A549 (cell line): Measurements from ENCODE around the gene GALNT14.

ENCODE experiments used
- CBX8 ChIP-seq: fragments of 200-600 bp; sonication (generic); IDR thresholded peaks from 2 replicates; pipeline ENCODE4 v1.6.1; 2016
- CHD2 ChIP-seq: fragments of 150-350 bp; IDR thresholded peaks from 2 replicates; pipeline ENCODE4 v1.6.1; 2014; ENCODE audit warnings: low read length; ENCODE audit not compliant: partially characterized antibody
- CTCF ChIP-seq: fragments of >200 bp; sonication (Bioruptor Twin); formaldehyde crosslinking; IDR thresholded peaks from 3 replicates; pipeline ENCODE4 v1.5.1; 2016
- HOXB13 ChIP-seq: fragments of 250-450 bp; sonication (Bioruptor Pico); IDR thresholded peaks from 2 replicates; pipeline ENCODE4 v1.5.0; 2020; ENCODE audit warnings: low read depth, mild to moderate bottlenecking, moderate library complexity
- JUNB ChIP-seq: fragments of >200 bp; sonication (Bioruptor Twin); formaldehyde crosslinking; IDR thresholded peaks from 2 replicates; pipeline ENCODE4 v1.6.1; 2016
- MAFK ChIP-seq: fragments of 450-650 bp; IDR thresholded peaks from 2 replicates; pipeline ENCODE4 v1.6.1; 2014; ENCODE audit not compliant: partially characterized antibody
- MAX ChIP-seq: IDR thresholded peaks from 2 replicates; pipeline ENCODE4 v1.6.1; 2012
- MYC ChIP-seq: IDR thresholded peaks from 2 replicates; pipeline ENCODE4 v1.6.1; 2012; ENCODE audit warnings: mild to moderate bottlenecking, inconsistent platforms, low read length, improper control_type of control experiment, borderline replicate concordance
- PBX3 ChIP-seq: IDR thresholded peaks from 2 replicates; pipeline ENCODE4 v1.6.1; 2012
- POLR2A ChIP-seq: IDR thresholded peaks from 2 replicates; pipeline ENCODE4 v1.6.1; 2012; ENCODE audit warnings: mild to moderate bottlenecking, low read length
- RCOR1 ChIP-seq: fragments of 150-350 bp; IDR thresholded peaks from 2 replicates; pipeline ENCODE4 v1.6.1; 2014; ENCODE audit warnings: antibody characterized with exemption, low read length, low read depth
- USF2 ChIP-seq: fragments of 450-650 bp; IDR thresholded peaks from 2 replicates; pipeline ENCODE4 v1.6.1; 2014; ENCODE audit warnings: antibody characterized with exemption

- no peak for TF ChIP-seq CTCF
- no peak for TF ChIP-seq MAX
- no peak for TF ChIP-seq USF2
- TF ChIP-seq JUNB = no peak
- TF ChIP-seq RCOR1 = no peak
- no peak for TF ChIP-seq MAFK
- TF ChIP-seq PBX3 = no peak
- no peak for TF ChIP-seq POLR2A
- TF ChIP-seq MYC = no peak
- TF ChIP-seq CBX8 = no peak
- TF ChIP-seq HOXB13 = no peak
- TF ChIP-seq CHD2 = no peak
These were observed 201.3 kb downstream of the GALNT14 start for GRCh38 chr2:30936977-30937376.
